GM12878 (cell line): ENCODE data around the gene FRRS1L. TPM values are rescaled to one million over a fixed set of nuclear protein-coding genes. Genes with fewer than 3 reads are reported as not detected.

Experiments used
- ATAC-seq: fragments of 200-7000 bp; cut with Tn5 transposase; 3 replicates; pipeline ENCODE4 v1.9.1; 2020; ENCODE audit warnings: mild to moderate bottlenecking, moderate library complexity
- BruUV-seq: library from RNA; stranded (reverse); fragments of 400-500 nt; replicated peaks from 2 replicates; lab custom pipeline; 2021; lab: Mats Ljungman, UMichigan
- CTCF ChIA-PET: fragments of 300-600 bp; sonication (Branson Sonifier 250); formaldehyde crosslinking; extraction: SDS; loops from one replicate; lab custom pipeline; 2021; ENCODE audit warnings: inconsistent platforms; lab: Yijun Ruan, JAX
- POLR2A ChIA-PET: fragments of 350-600 bp; formaldehyde crosslinking; extraction: SDS; loops from one replicate; lab custom pipeline; 2021; ENCODE audit warnings: inconsistent platforms; lab: Charles Lee
- RAD21 ChIA-PET: fragments of 300-600 bp; sonication (Branson Sonifier 250); formaldehyde crosslinking; loops from one replicate; lab custom pipeline; 2023; ENCODE audit warnings: antibody characterized with exemption; ENCODE audit not compliant: unreplicated experiment; lab: Charles Lee
- SMC1A ChIA-PET: fragments of 300-600 bp; sonication (Branson Sonifier 250); formaldehyde crosslinking; loops from one replicate; lab custom pipeline; 2023; ENCODE audit not compliant: unreplicated experiment, uncharacterized antibody; lab: Charles Lee
- DNase-seq: peaks from one replicate; pipeline ENCODE4 v3.0.0-alpha.2; 2011; ENCODE audit warnings: low read depth, low spot score
- FAIRE-seq: peaks from 3 replicates; lab custom pipeline; 2011; peaks lifted over from hg19 to GRCh38; lab: Jason Lieb, UNC
- H2AFZ ChIP-seq: 2 replicates; pipeline ENCODE4 v1.6.0; 2011; ENCODE audit warnings: low read depth, low read length, control low read depth; ENCODE audit not compliant: control insufficient read depth
- H3K27ac ChIP-seq: 2 replicates; pipeline ENCODE4 v1.5.1; 2011; ENCODE audit warnings: control low read depth; ENCODE audit not compliant: control insufficient read depth, insufficient read depth
- H3K27me3 ChIP-seq, 2 experiments: replicated peaks in 1 of 2; 2 replicates each; pipeline versions ENCODE4 v1.6.0 to v1.6.1; 2011; ENCODE audit warnings: low read length in 1 of 2; ENCODE audit not compliant: control insufficient read depth in 2 of 2, insufficient read depth in 2 of 2
- H3K36me3 ChIP-seq, 2 experiments: 2 replicates each; pipeline ENCODE4 v1.5.1; 2011; ENCODE audit warnings: low read length in 1 of 2; ENCODE audit not compliant: control insufficient read depth in 2 of 2, insufficient read depth in 2 of 2
- H3K4me1 ChIP-seq: 2 replicates; pipeline ENCODE4 v1.6.1; 2011; ENCODE audit warnings: mild to moderate bottlenecking, low read length, moderate library complexity, mixed read lengths; ENCODE audit not compliant: control insufficient read depth, insufficient read depth
- H3K4me2 ChIP-seq: 2 replicates; pipeline ENCODE4 v1.6.0; 2011; ENCODE audit warnings: control low read depth; ENCODE audit not compliant: control insufficient read depth, insufficient read depth
- H3K4me3 ChIP-seq: fragments of 200-600 bp; sonication (generic); 2 replicates; pipeline ENCODE4 v1.5.1; 2016
- H3K79me2 ChIP-seq: 2 replicates; pipeline ENCODE4 v1.6.0; 2011; ENCODE audit warnings: low read length; ENCODE audit not compliant: control insufficient read depth, insufficient read depth
- H3K9ac ChIP-seq: 2 replicates; pipeline ENCODE4 v1.8.0; 2011; ENCODE audit warnings: low read length, control low read depth, mixed read lengths; ENCODE audit not compliant: control insufficient read depth, insufficient read depth
- H3K9me3 ChIP-seq: replicated peaks from 3 replicates; pipeline ENCODE4 v1.5.1; 2011; ENCODE audit warnings: mild to moderate bottlenecking, low read length; ENCODE audit not compliant: control insufficient read depth, insufficient read depth
- H4K20me1 ChIP-seq: 2 replicates; pipeline ENCODE4 v1.6.0; 2011; ENCODE audit not compliant: control insufficient read depth, insufficient read depth
- BACH1 ChIP-seq: fragments of 450-650 bp; IDR thresholded peaks from 2 replicates; pipeline ENCODE4 v1.6.1; 2017; ENCODE audit warnings: mild to moderate bottlenecking, borderline replicate concordance
- BHLHE40 ChIP-seq, 2 experiments: fragments of 450-650 bp in 1 of 2; IDR thresholded peaks; 2 replicates each; pipeline ENCODE4 v1.6.1; 2011 to 2017; ENCODE audit warnings: low read depth in 2 of 2, borderline replicate concordance in 1 of 2, improper control_type of control experiment in 1 of 2, low read length in 1 of 2, mild to moderate bottlenecking in 1 of 2
- CREB1 ChIP-seq: IDR thresholded peaks from 2 replicates; pipeline ENCODE4 v1.6.1; 2012; ENCODE audit warnings: low read depth, mild to moderate bottlenecking, inconsistent platforms
- PML ChIP-seq: IDR thresholded peaks from 2 replicates; pipeline ENCODE4 v1.6.1; 2012; ENCODE audit warnings: low read length, inconsistent platforms
- POLR2AphosphoS2 ChIP-seq: IDR thresholded peaks from 2 replicates; pipeline ENCODE4 v1.6.1; 2011; ENCODE audit warnings: low read depth, mild to moderate bottlenecking, low read length, improper control_type of control experiment, moderate library complexity
- RELA ChIP-seq: fragments of 450-650 bp; IDR thresholded peaks from 2 replicates; pipeline ENCODE4 v1.8.0; 2014; ENCODE audit warnings: borderline replicate concordance; ENCODE audit not compliant: partially characterized antibody
- STAT1 ChIP-seq: fragments of 450-650 bp; conservative IDR thresholded peaks from 2 replicates; pipeline ENCODE4 v1.6.1; 2014; ENCODE audit warnings: antibody characterized with exemption, mild to moderate bottlenecking
- SUZ12 ChIP-seq: fragments of 200-600 bp; sonication (generic); IDR thresholded peaks from one replicate; pipeline ENCODE4 v1.6.1; 2018; ENCODE audit warnings: antibody characterized with exemption, mild to moderate bottlenecking; ENCODE audit not compliant: unreplicated experiment
- ZNF384 ChIP-seq: IDR thresholded peaks from 2 replicates; pipeline ENCODE4 v1.6.1; 2012; ENCODE audit warnings: low read depth, mild to moderate bottlenecking, low read length, improper control_type of control experiment, borderline replicate concordance
- ZZZ3 ChIP-seq: IDR thresholded peaks from 2 replicates; pipeline ENCODE4 v1.6.1; 2011; ENCODE audit warnings: low read depth; ENCODE audit not compliant: control insufficient read depth, insufficient read length
- WGBS: methylation state at CpG from one replicate; pipeline ENCODE4 v1.1.6; 2016; ENCODE audit warnings: low lambda C conversion rate; ENCODE audit not compliant: insufficient replicate concordance, insufficient coverage; ENCODE audit errors: missing lambda C conversion rate; 5-methylcytosine and 5-hydroxymethylcytosine counted together
- in situ Hi-C: fragments of 300-500 bp; cut with MboI; formaldehyde crosslinking; loops from 9 replicates; pipeline ENCODE4 v1.14.3; 2018; ENCODE audit warnings: mixed read lengths
- intact Hi-C: fragments of 100-400 bp; cut with micrococcal nuclease; formaldehyde crosslinking; loops from one replicate; pipeline ENCODE4 v1.14.2; 2022; ENCODE audit not compliant: unreplicated experiment
- polyA plus RNA-seq, 11 experiments: library from polyadenylated mRNA; depleted of rRNA in 4 of 11; unstranded in 6 of 11; stranded (reverse) in 5 of 11; fragments of >200 nt; fragmentation: Nextera tagmentation in 4 of 11; fragmentation: Illumina TruSeq in 1 of 11; extraction: Ambion mirVana in 4 of 11; extraction: Trizol in 1 of 11; gene quantifications; 1 replicate in 1 of 11; 2 replicates in 10 of 11; pipeline versions ENCODE4 v1.2.1 to v1.2.3, GENCODE V29; 2011 to 2016; ENCODE audit warnings: inconsistent platforms in 2 of 11, missing spikeins in 2 of 11, low read depth in 1 of 11
- total RNA-seq, 4 experiments: library from RNA; depleted of rRNA in 3 of 4; stranded (reverse); fragments of >200 nt in 3 of 4; fragmentation: Illumina TruSeq in 1 of 4; extraction: Trizol in 1 of 4; gene quantifications; 2 replicates each; pipeline versions ENCODE4 v1.2.1 to v1.2.3, GENCODE V29; 2013 to 2021
- TF ChIP-seq, protein P1 (sequence below): fragments of 450-650 bp; IDR thresholded peaks from 2 replicates; pipeline ENCODE4 v1.6.1; 2018; ENCODE audit warnings: mild to moderate bottlenecking, low read depth, moderate library complexity; ENCODE audit not compliant: partially characterized antibody
- TF ChIP-seq, protein P2 (sequence below): IDR thresholded peaks from 2 replicates; pipeline ENCODE4 v1.6.1; 2012; ENCODE audit warnings: low read depth, low read length, improper control_type of control experiment
- TF ChIP-seq, protein P3 (sequence below): IDR thresholded peaks from 2 replicates; pipeline ENCODE4 v1.6.1; 2012; ENCODE audit warnings: low read depth, low read length, improper control_type of control experiment
- TF ChIP-seq, protein P4 (sequence below): fragments of 150-350 bp; IDR thresholded peaks from 2 replicates; pipeline ENCODE4 v1.6.1; 2016; ENCODE audit warnings: low read depth, low read length
- TF ChIP-seq, protein P5 (sequence below): fragments of 450-650 bp; IDR thresholded peaks from 2 replicates; pipeline ENCODE4 v1.6.1; 2017; ENCODE audit warnings: borderline replicate concordance

Gene FRRS1L
- total and polyA plus RNA-seq, 10 of the 15 experiments (the other 5 are each of a cell fraction or from before 2014, with no cell fraction given): not detected

DNA sequence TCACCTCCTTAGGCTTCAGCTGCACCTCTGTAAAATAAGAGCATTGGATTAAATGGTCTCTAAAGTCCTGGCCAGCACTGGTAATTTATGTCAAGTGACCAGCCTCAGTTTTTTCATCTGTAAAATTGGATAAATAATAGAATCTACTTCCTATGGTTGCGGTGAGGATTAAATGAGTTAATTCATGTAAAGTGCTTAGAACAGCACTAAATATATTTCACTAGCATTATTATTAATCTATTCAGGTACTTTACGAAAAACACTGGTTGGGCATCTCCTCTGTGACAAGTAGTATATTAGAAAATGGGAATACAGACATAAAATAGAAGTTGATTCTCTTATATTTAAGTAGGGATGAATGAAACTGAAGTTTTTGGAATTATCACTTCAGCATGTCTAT, 33.5 kb downstream of the FRRS1L start:
- no peaks in the 10 kb centered on the region for H3K27me3 ChIP-seq
- H3K36me3 ChIP-seq: no peaks in the 10 kb centered on the region
- ChIA-PET CTCF (no interaction called here), POLR2A (no interaction called here), SMC1A (no interaction called here), RAD21 (no interaction called here)
- H3K27ac ChIP-seq: no peak overlapping the region
- H3K4me2 ChIP-seq: no peak overlapping the region
- no peaks in the 10 kb centered on the region for H3K4me1 ChIP-seq
- intact Hi-C loops (no loop called here), in situ Hi-C loops (no loop called here)
- H4K20me1 ChIP-seq: no peaks in the 10 kb centered on the region
- no peak for DNase-seq
- no peak for ATAC-seq
- no peak overlapping the region for H2AFZ ChIP-seq
- WGBS: 50% methylated on average over 2 of the region's 2 CpGs
- no peaks in the 10 kb centered on the region for H3K9me3 ChIP-seq
- BruUV-seq: no TSS peak
- FAIRE-seq: no peak
- no peak overlapping the region for H3K9ac ChIP-seq
- H3K4me3 ChIP-seq: no peak overlapping the region
- H3K79me2 ChIP-seq: no peaks in the 10 kb centered on the region
- TF ChIP-seq ZZZ3 (no peak), BHLHE40 (IDR thresholded peaks at IDR 0.05; ENCODE audit: borderline replicate concordance in 1 of 2, low read depth in 2 of 2, low read length in 1 of 2) (no peak), BACH1 (no peak), RELA (no peak), PML (no peak), ZNF384 (no peak), CREB1 (no peak), STAT1 (no peak), POLR2AphosphoS2 (no peak), SUZ12 (no peak)
- TF ChIP-seq, protein P1, sequence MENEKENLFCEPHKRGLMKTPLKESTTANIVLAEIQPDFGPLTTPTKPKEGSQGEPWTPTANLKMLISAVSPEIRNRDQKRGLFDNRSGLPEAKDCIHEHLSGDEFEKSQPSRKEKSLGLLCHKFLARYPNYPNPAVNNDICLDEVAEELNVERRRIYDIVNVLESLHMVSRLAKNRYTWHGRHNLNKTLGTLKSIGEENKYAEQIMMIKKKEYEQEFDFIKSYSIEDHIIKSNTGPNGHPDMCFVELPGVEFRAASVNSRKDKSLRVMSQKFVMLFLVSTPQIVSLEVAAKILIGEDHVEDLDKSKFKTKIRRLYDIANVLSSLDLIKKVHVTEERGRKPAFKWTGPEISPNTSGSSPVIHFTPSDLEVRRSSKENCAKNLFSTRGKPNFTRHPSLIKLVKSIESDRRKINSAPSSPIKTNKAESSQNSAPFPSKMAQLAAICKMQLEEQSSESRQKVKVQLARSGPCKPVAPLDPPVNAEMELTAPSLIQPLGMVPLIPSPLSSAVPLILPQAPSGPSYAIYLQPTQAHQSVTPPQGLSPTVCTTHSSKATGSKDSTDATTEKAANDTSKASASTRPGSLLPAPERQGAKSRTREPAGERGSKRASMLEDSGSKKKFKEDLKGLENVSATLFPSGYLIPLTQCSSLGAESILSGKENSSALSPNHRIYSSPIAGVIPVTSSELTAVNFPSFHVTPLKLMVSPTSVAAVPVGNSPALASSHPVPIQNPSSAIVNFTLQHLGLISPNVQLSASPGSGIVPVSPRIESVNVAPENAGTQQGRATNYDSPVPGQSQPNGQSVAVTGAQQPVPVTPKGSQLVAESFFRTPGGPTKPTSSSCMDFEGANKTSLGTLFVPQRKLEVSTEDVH: no peak
- TF ChIP-seq, protein P2, sequence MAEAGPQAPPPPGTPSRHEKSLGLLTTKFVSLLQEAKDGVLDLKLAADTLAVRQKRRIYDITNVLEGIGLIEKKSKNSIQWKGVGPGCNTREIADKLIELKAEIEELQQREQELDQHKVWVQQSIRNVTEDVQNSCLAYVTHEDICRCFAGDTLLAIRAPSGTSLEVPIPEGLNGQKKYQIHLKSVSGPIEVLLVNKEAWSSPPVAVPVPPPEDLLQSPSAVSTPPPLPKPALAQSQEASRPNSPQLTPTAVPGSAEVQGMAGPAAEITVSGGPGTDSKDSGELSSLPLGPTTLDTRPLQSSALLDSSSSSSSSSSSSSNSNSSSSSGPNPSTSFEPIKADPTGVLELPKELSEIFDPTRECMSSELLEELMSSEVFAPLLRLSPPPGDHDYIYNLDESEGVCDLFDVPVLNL: no peak
- TF ChIP-seq, protein P3, sequence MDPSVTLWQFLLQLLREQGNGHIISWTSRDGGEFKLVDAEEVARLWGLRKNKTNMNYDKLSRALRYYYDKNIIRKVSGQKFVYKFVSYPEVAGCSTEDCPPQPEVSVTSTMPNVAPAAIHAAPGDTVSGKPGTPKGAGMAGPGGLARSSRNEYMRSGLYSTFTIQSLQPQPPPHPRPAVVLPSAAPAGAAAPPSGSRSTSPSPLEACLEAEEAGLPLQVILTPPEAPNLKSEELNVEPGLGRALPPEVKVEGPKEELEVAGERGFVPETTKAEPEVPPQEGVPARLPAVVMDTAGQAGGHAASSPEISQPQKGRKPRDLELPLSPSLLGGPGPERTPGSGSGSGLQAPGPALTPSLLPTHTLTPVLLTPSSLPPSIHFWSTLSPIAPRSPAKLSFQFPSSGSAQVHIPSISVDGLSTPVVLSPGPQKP: no peak
- TF ChIP-seq, protein P4, sequence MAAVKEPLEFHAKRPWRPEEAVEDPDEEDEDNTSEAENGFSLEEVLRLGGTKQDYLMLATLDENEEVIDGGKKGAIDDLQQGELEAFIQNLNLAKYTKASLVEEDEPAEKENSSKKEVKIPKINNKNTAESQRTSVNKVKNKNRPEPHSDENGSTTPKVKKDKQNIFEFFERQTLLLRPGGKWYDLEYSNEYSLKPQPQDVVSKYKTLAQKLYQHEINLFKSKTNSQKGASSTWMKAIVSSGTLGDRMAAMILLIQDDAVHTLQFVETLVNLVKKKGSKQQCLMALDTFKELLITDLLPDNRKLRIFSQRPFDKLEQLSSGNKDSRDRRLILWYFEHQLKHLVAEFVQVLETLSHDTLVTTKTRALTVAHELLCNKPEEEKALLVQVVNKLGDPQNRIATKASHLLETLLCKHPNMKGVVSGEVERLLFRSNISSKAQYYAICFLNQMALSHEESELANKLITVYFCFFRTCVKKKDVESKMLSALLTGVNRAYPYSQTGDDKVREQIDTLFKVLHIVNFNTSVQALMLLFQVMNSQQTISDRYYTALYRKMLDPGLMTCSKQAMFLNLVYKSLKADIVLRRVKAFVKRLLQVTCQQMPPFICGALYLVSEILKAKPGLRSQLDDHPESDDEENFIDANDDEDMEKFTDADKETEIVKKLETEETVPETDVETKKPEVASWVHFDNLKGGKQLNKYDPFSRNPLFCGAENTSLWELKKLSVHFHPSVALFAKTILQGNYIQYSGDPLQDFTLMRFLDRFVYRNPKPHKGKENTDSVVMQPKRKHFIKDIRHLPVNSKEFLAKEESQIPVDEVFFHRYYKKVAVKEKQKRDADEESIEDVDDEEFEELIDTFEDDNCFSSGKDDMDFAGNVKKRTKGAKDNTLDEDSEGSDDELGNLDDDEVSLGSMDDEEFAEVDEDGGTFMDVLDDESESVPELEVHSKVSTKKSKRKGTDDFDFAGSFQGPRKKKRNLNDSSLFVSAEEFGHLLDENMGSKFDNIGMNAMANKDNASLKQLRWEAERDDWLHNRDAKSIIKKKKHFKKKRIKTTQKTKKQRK: no peak
- TF ChIP-seq, protein P5, sequence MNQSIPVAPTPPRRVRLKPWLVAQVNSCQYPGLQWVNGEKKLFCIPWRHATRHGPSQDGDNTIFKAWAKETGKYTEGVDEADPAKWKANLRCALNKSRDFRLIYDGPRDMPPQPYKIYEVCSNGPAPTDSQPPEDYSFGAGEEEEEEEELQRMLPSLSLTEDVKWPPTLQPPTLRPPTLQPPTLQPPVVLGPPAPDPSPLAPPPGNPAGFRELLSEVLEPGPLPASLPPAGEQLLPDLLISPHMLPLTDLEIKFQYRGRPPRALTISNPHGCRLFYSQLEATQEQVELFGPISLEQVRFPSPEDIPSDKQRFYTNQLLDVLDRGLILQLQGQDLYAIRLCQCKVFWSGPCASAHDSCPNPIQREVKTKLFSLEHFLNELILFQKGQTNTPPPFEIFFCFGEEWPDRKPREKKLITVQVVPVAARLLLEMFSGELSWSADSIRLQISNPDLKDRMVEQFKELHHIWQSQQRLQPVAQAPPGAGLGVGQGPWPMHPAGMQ: no peak
